Measurements from ENCODE around the gene VIL1.

DNA sequence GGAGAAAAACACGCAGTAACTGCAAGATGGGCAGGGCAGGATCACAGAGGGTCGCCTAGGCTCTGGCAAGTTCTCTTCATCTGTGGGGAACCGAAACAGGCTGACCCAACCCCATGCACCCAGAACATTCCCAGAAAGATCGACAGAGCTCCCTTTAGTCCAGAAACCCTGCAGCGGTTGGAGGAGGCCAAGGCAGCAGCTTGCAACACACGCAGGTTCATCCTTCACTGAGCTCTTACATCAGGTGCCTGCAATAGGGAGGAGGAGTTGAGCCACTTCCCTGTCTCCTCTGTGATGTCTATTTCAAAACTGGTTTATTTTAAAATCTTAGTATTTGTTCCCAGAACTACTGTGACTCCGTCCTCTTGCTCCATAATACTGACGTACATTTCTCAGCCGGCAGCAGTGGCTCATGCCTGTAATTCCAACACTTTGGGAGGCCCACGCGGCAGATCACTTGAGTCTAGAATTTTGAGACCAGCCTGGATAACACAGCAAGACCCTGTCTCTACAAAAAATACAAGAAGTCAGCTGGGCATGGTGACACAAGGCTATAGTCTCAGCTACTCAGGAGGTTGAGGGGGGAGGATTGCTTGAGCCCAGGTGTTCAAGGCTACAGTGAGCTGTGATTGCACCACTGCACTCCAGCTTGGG is 48.4 kb upstream of the VIL1 start:
- no peak for TF ChIP-seq ZNF10 (tag by site-specific recombination; IDR thresholded peaks at IDR 0.05)
- TF ChIP-seq, protein P1, sequence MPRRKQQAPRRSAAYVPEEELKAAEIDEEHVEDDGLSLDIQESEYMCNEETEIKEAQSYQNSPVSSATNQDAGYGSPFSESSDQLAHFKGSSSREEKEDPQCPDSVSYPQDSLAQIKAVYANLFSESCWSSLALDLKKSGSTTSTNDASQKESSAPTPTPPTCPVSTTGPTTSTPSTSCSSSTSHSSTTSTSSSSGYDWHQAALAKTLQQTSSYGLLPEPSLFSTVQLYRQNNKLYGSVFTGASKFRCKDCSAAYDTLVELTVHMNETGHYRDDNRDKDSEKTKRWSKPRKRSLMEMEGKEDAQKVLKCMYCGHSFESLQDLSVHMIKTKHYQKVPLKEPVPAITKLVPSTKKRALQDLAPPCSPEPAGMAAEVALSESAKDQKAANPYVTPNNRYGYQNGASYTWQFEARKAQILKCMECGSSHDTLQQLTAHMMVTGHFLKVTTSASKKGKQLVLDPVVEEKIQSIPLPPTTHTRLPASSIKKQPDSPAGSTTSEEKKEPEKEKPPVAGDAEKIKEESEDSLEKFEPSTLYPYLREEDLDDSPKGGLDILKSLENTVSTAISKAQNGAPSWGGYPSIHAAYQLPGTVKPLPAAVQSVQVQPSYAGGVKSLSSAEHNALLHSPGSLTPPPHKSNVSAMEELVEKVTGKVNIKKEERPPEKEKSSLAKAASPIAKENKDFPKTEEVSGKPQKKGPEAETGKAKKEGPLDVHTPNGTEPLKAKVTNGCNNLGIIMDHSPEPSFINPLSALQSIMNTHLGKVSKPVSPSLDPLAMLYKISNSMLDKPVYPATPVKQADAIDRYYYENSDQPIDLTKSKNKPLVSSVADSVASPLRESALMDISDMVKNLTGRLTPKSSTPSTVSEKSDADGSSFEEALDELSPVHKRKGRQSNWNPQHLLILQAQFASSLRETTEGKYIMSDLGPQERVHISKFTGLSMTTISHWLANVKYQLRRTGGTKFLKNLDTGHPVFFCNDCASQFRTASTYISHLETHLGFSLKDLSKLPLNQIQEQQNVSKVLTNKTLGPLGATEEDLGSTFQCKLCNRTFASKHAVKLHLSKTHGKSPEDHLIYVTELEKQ (tag by site-specific recombination; IDR thresholded peaks at IDR 0.05; ENCODE audit: borderline replicate concordance), result no peak
- no peak for TF ChIP-seq ZBTB20 (tag by site-specific recombination; IDR thresholded peaks at IDR 0.05)
- TF ChIP-seq ZNF629 (tag by site-specific recombination; IDR thresholded peaks at IDR 0.05), result no peak
- TF ChIP-seq CTCF (tag by site-specific recombination; IDR thresholded peaks at IDR 0.05), result no peak
- no peak for TF ChIP-seq ZXDB (tag by site-specific recombination; IDR thresholded peaks at IDR 0.05)
- no peak for TF ChIP-seq ZNF677 (tag by site-specific recombination; IDR thresholded peaks at IDR 0.05)
